GM23338 (cell line): ENCODE results near the gene MVB12B. TPM values are rescaled to one million over a fixed set of nuclear protein-coding genes. Genes with fewer than 3 reads are reported as not detected.
A peak's percentile ranks its signal among the peaks of the same experiment; 100 is the strongest.

Source experiments
- ATAC-seq: fragments of 200-7000 bp; cut with Tn5 transposase; 3 replicates; pipeline ENCODE4 v1.9.1; 2020
- DNase-seq: peaks from one replicate; pipeline ENCODE4 v3.0.0-alpha.2; 2015; ENCODE audit warnings: low spot score
- H2AFZ ChIP-seq: fragments of 200-600 bp; sonication (generic); 2 replicates; pipeline ENCODE4 v1.8.0; 2016; ENCODE audit warnings: antibody characterized with exemption, mild to moderate bottlenecking, moderate library complexity
- H3F3A ChIP-seq: fragments of 200-600 bp; sonication (generic); replicated peaks from 2 replicates; pipeline ENCODE4 v1.8.0; 2017; ENCODE audit warnings: antibody characterized with exemption, mixed run types, low read depth
- H3K27ac ChIP-seq: fragments of 200-600 bp; sonication (generic); 2 replicates; pipeline ENCODE4 v1.6.1; 2016; ENCODE audit warnings: low read depth
- H3K27me3 ChIP-seq: fragments of 200-600 bp; sonication (generic); 2 replicates; pipeline ENCODE4 v1.8.0; 2016; ENCODE audit warnings: mild to moderate bottlenecking, mixed run types, moderate library complexity; ENCODE audit not compliant: insufficient read depth
- H3K36me3 ChIP-seq: fragments of 200-600 bp; sonication (generic); 2 replicates; pipeline ENCODE4 v1.8.0; 2016; ENCODE audit warnings: mild to moderate bottlenecking; ENCODE audit not compliant: insufficient read depth
- H3K4me1 ChIP-seq: fragments of 200-600 bp; sonication (generic); 2 replicates; pipeline ENCODE4 v1.8.0; 2016; ENCODE audit warnings: mild to moderate bottlenecking, moderate library complexity; ENCODE audit not compliant: insufficient read depth
- H3K4me2 ChIP-seq: fragments of 200-600 bp; sonication (generic); 2 replicates; pipeline ENCODE4 v1.7.1; 2017; ENCODE audit warnings: mixed run types
- H3K4me3 ChIP-seq: fragments of 200-600 bp; sonication (generic); 2 replicates; pipeline ENCODE4 v1.6.1; 2016; ENCODE audit warnings: mixed run types
- H3K79me2 ChIP-seq: fragments of 200-600 bp; sonication (generic); replicated peaks from 2 replicates; pipeline ENCODE4 v1.8.0; 2017; ENCODE audit warnings: mild to moderate bottlenecking; ENCODE audit not compliant: insufficient read depth
- H3K9me2 ChIP-seq: fragments of 200-600 bp; sonication (generic); 2 replicates; pipeline ENCODE4 v1.8.0; 2017; ENCODE audit not compliant: insufficient read depth
- H4K20me1 ChIP-seq: fragments of 200-600 bp; sonication (generic); replicated peaks from 2 replicates; pipeline ENCODE4 v1.8.0; 2017; ENCODE audit warnings: mild to moderate bottlenecking; ENCODE audit not compliant: insufficient read depth
- H3K27ac Mint-ChIP-seq: 2 replicates; pipeline ENCODE4 v1.8.0; 2020; ENCODE audit warnings: inconsistent platforms, mild to moderate bottlenecking, moderate library complexity, mixed read lengths
- H3K27me3 Mint-ChIP-seq: 3 replicates; pipeline ENCODE4 v1.8.0; 2022; ENCODE audit warnings: low read depth, mild to moderate bottlenecking, moderate library complexity, mixed read lengths, inconsistent platforms; ENCODE audit not compliant: insufficient read depth, poor library complexity
- H3K36me3 Mint-ChIP-seq: 3 replicates; pipeline ENCODE4 v1.8.0; 2021; ENCODE audit warnings: low read depth, mild to moderate bottlenecking, inconsistent platforms, moderate library complexity, mixed read lengths
- H3K4me1 Mint-ChIP-seq: 3 replicates; pipeline ENCODE4 v1.8.0; 2020; ENCODE audit warnings: mild to moderate bottlenecking, inconsistent platforms, mixed read lengths
- H3K4me3 Mint-ChIP-seq: 3 replicates; pipeline ENCODE4 v1.8.0; 2021; ENCODE audit warnings: moderate library complexity, mild to moderate bottlenecking, inconsistent platforms, mixed read lengths
- H3K9me3 Mint-ChIP-seq: 3 replicates; pipeline ENCODE4 v1.8.0; 2020; ENCODE audit warnings: moderate library complexity, mild to moderate bottlenecking, inconsistent platforms, mixed read lengths
- CTCF ChIP-seq, 2 experiments: fragments of 200-600 bp in 1 of 2; sonication (generic) in 1 of 2; conservative IDR thresholded peaks; 2 replicates each; pipeline versions ENCODE4 v1.5.1 to v1.6.1; 2016 to 2017; ENCODE audit warnings: antibody characterized with exemption in 2 of 2, low read depth in 2 of 2, mild to moderate bottlenecking in 2 of 2, moderate library complexity in 1 of 2
- ETS1 ChIP-seq: IDR thresholded peaks from 2 replicates; pipeline ENCODE4 v1.6.1; 2016; ENCODE audit warnings: antibody characterized with exemption
- EZH2phosphoT487 ChIP-seq: fragments of 200-600 bp; sonication (generic); IDR thresholded peaks from one replicate; pipeline ENCODE4 v1.8.1; 2018; ENCODE audit warnings: antibody characterized with exemption; ENCODE audit not compliant: unreplicated experiment
- STAT1 ChIP-seq: IDR thresholded peaks from one replicate; pipeline ENCODE4 v1.6.1; 2016; ENCODE audit warnings: antibody characterized with exemption; ENCODE audit not compliant: unreplicated experiment
- ZNF114 ChIP-seq: fragments of 250-450 bp; sonication (Bioruptor Pico); IDR thresholded peaks from 2 replicates; pipeline ENCODE4 v1.5.0; 2020; ENCODE audit warnings: mild to moderate bottlenecking, moderate library complexity
- ZNF331 ChIP-seq: fragments of 250-450 bp; sonication (Bioruptor Pico); IDR thresholded peaks from 2 replicates; pipeline ENCODE4 v1.5.0; 2020; ENCODE audit warnings: low read depth, mild to moderate bottlenecking, moderate library complexity
- ZNF462 ChIP-seq: fragments of 250-450 bp; sonication (Bioruptor Pico); IDR thresholded peaks from 2 replicates; pipeline ENCODE4 v1.5.0; 2020; ENCODE audit warnings: mild to moderate bottlenecking, moderate library complexity
- polyA plus RNA-seq: library from polyadenylated mRNA; unstranded; fragments of >200 nt; fragmentation: Nextera tagmentation; extraction: Ambion mirVana; gene quantifications from 2 replicates; pipeline ENCODE4 v1.2.1, GENCODE V29; 2016
- total RNA-seq: library from RNA; depleted of rRNA; stranded (reverse); fragments of >200 nt; shearing (Covaris generic); gene quantifications from 2 replicates; pipeline ENCODE4 v1.2.3, GENCODE V29; 2014

MVB12B gene
- total and polyA plus RNA-seq, 2 experiments from 2014 or later = 1.9 to 6.6 TPM

- peak overlapping the region; percentile 71 for H3K4me3 Mint-ChIP-seq
- H3K4me3 ChIP-seq = peak overlapping the region; percentile 50
- peak overlapping the region; percentile 74 for H3K4me2 ChIP-seq
Measured at GRCh38 chr9:126482361-126483044, 155.9 kb downstream of the MVB12B start.

More at GRCh38 chr9:126482361-126483044, 155.9 kb downstream of the MVB12B start:
- Histone ChIP-seq H3F3A (no peaks in the 10 kb centered on the region), H3K9me2 (no peaks in the 10 kb centered on the region), H3K79me2 (no peaks in the 10 kb centered on the region), H3K36me3 (no peaks in the 10 kb centered on the region), H3K27me3 (no peaks in the 10 kb centered on the region), H3K27ac (no peak overlapping the region), H3K4me1 (no peaks in the 10 kb centered on the region), H2AFZ (peak overlapping the region; percentile 83), H4K20me1 (no peaks in the 10 kb centered on the region)
- TF ChIP-seq ZNF114 (CRISPR knock-in tag) = no peak
- no peak for TF ChIP-seq EZH2phosphoT487
- TF ChIP-seq ETS1 = no peak
- TF ChIP-seq CTCF (conservative IDR thresholded peaks at IDR 0.05; ENCODE audit: low read depth in 2 of 2) = peak; percentile 38 to 56; a peak in 3 of 4 replicates
- no peak for TF ChIP-seq ZNF331 (CRISPR knock-in tag)
- TF ChIP-seq ZNF462 (CRISPR knock-in tag) = no peak
- no peak for TF ChIP-seq STAT1
- H3K36me3 Mint-ChIP-seq = no peaks in the 10 kb centered on the region
- H3K4me1 Mint-ChIP-seq = peaks cover 3% of the 10 kb centered on the region; the same call in 1 of the 3 replicates
- H3K27me3 Mint-ChIP-seq = peaks cover 12% of the 10 kb centered on the region
- DNase-seq = peak; percentile 82
- no peak overlapping the region for H3K27ac Mint-ChIP-seq
- H3K9me3 Mint-ChIP-seq = no peaks in the 10 kb centered on the region
- peak; percentile 84 for ATAC-seq
